ENCODE results near the gene BET1.

BET1 gene

GRCh38 chr7:94012746-94013145, 8.6 kb upstream of the BET1 start:
- TF ChIP-seq CTCF (conservative IDR thresholded peaks at IDR 0.05), result no peak
- no peak overlapping the region for H3K27ac ChIP-seq

GRCh38 chr7:94011714-94012353, 7.7 kb upstream of the BET1 start:
- no peak overlapping the region for H3K27ac ChIP-seq
- TF ChIP-seq CTCF (conservative IDR thresholded peaks at IDR 0.05), result no peak

- no peak overlapping the region for H3K27ac ChIP-seq
- no peak for TF ChIP-seq CTCF (conservative IDR thresholded peaks at IDR 0.05)
Measured at GRCh38 chr7:94008537-94008936, 4.4 kb upstream of the BET1 start.

GRCh38 chr7:94005753-94006152, 1.6 kb upstream of the BET1 start:
- TF ChIP-seq CTCF (conservative IDR thresholded peaks at IDR 0.05), result no peak
- H3K27ac ChIP-seq, result no peak overlapping the region

GRCh38 chr7:94003446-94004023, 620 bp downstream of the BET1 start:
- TF ChIP-seq CTCF (conservative IDR thresholded peaks at IDR 0.05), result no peak
- peak overlapping the region; percentile 71 for H3K27ac ChIP-seq

- no peak for TF ChIP-seq CTCF (conservative IDR thresholded peaks at IDR 0.05)
- no peak overlapping the region for H3K27ac ChIP-seq
Measured at GRCh38 chr7:94001396-94001795, 2.8 kb downstream of the BET1 start.

- no peak overlapping the region for H3K27ac ChIP-seq
- TF ChIP-seq CTCF (conservative IDR thresholded peaks at IDR 0.05), result no peak
Measured at GRCh38 chr7:93997868-93998267, 6.3 kb downstream of the BET1 start.
